Keratinocyte (primary cell): Measurements from ENCODE around the gene TP73. TPM values are rescaled to one million over a fixed set of nuclear protein-coding genes. Genes with fewer than 3 reads are reported as not detected.

Experiments
- DNase-seq: peaks from one replicate; pipeline ENCODE4 v3.0.0-alpha.2; 2011; ENCODE audit warnings: low read depth, missing footprints, low spot score
- FAIRE-seq: peaks from 2 replicates; lab custom pipeline; 2011; peaks lifted over from hg19 to GRCh38; lab: Jason Lieb, UNC
- H2AFZ ChIP-seq: 2 replicates; pipeline ENCODE4 v1.6.0; 2012; ENCODE audit warnings: low read length, control low read depth, inconsistent platforms; ENCODE audit not compliant: control insufficient read depth
- H3K27ac ChIP-seq: 2 replicates; pipeline ENCODE4 v1.5.1; 2011; ENCODE audit warnings: low read length; ENCODE audit not compliant: control insufficient read depth, insufficient read depth
- H3K27me3 ChIP-seq: 3 replicates; pipeline ENCODE4 v1.6.0; 2011; ENCODE audit warnings: low read length; ENCODE audit not compliant: control insufficient read depth, insufficient read depth; ENCODE audit errors: extremely low read depth
- H3K36me3 ChIP-seq, 2 experiments: 2 replicates in 1 of 2; 3 replicates in 1 of 2; pipeline ENCODE4 v1.5.1; 2011; ENCODE audit warnings: low read length in 2 of 2, mild to moderate bottlenecking in 1 of 2; ENCODE audit not compliant: control insufficient read depth in 2 of 2, insufficient read depth in 2 of 2; ENCODE audit errors: extremely low read depth in 1 of 2
- H3K4me1 ChIP-seq: 3 replicates; pipeline ENCODE4 v1.5.1; 2011; ENCODE audit warnings: low read length; ENCODE audit not compliant: control insufficient read depth, insufficient read depth; ENCODE audit errors: extremely low read depth
- H3K4me2 ChIP-seq: 3 replicates; pipeline ENCODE4 v1.6.0; 2011; ENCODE audit warnings: low read depth, low read length; ENCODE audit not compliant: control insufficient read depth, insufficient read depth; ENCODE audit errors: extremely low read depth
- H3K4me3 ChIP-seq, 3 experiments: fragments of 200-600 bp in 1 of 3; sonication (generic) in 1 of 3; 2 replicates in 2 of 3; 3 replicates in 1 of 3; pipeline ENCODE4 v1.5.1; 2011 to 2016; ENCODE audit warnings: low read length in 3 of 3, mild to moderate bottlenecking in 3 of 3, control low read depth in 2 of 3, inconsistent platforms in 1 of 3, low read depth in 1 of 3, mixed read lengths in 1 of 3, mixed run types in 1 of 3, moderate library complexity in 1 of 3; ENCODE audit not compliant: control insufficient read depth in 2 of 3, insufficient read depth in 2 of 3; ENCODE audit errors: extremely low read depth in 1 of 3
- H3K79me2 ChIP-seq: 2 replicates; pipeline ENCODE4 v1.6.0; 2012; ENCODE audit warnings: low read length; ENCODE audit not compliant: control insufficient read depth, insufficient read depth
- H3K9ac ChIP-seq: 3 replicates; pipeline ENCODE4 v1.6.0; 2011; ENCODE audit warnings: low read length; ENCODE audit not compliant: control insufficient read depth, insufficient read depth; ENCODE audit errors: extremely low read depth
- H3K9me1 ChIP-seq: 3 replicates; pipeline ENCODE4 v1.6.0; 2011; ENCODE audit warnings: low read length; ENCODE audit not compliant: control insufficient read depth, insufficient read depth; ENCODE audit errors: extremely low read depth
- H3K9me3 ChIP-seq: 2 replicates; pipeline ENCODE4 v1.5.1; 2012; ENCODE audit warnings: low read depth, low read length; ENCODE audit not compliant: control insufficient read depth
- H4K20me1 ChIP-seq: 3 replicates; pipeline ENCODE4 v1.6.0; 2011; ENCODE audit warnings: low read length; ENCODE audit not compliant: control insufficient read depth, insufficient read depth; ENCODE audit errors: extremely low read depth
- EZH2 ChIP-seq: IDR thresholded peaks from one replicate; pipeline ENCODE4 v1.6.1; 2012; ENCODE audit warnings: inconsistent platforms, mild to moderate bottlenecking, low read length, moderate library complexity
- dilution Hi-C: fragments of 300-500 bp; cut with MboI; formaldehyde crosslinking; loops from one replicate; pipeline ENCODE4 v1.7.0; 2020; ENCODE audit warnings: low sequenced_read_pairs; ENCODE audit not compliant: extremely low pct_ligation_motif_present
- polyA plus RNA-seq, 5 experiments: library from polyadenylated mRNA; depleted of rRNA in 3 of 5; stranded (reverse) in 3 of 5; stranded (forward) in 1 of 5; unstranded in 1 of 5; fragments of >200 nt; gene quantifications; 1 replicate in 1 of 5; 2 replicates in 3 of 5; 3 replicates in 1 of 5; pipeline versions ENCODE4 v1.2.1 to v1.2.3, GENCODE V29; 2011 to 2012; ENCODE audit warnings: missing spikeins in 2 of 5, low read depth in 1 of 5, low replicate concordance in 1 of 5
- TF ChIP-seq, protein P1 (sequence below), 3 experiments: IDR thresholded peaks in 1 of 3; conservative IDR thresholded peaks in 1 of 3; optimal IDR thresholded peaks in 1 of 3; 2 replicates in 2 of 3; 3 replicates in 1 of 3; pipeline versions ENCODE3 to v1.5.1; 2011; ENCODE audit warnings: low read length in 3 of 3, mild to moderate bottlenecking in 3 of 3, moderate library complexity in 2 of 3, control low read depth in 1 of 3, inconsistent platforms in 1 of 3; ENCODE audit not compliant: insufficient read depth in 2 of 3; ENCODE audit errors: extremely low read depth in 1 of 3

Gene TP73
- polyA plus RNA-seq, 1 donor (not counting 4 experiments of a cell fraction or from before 2014, with no cell fraction given), result 0.14 TPM

DNA sequence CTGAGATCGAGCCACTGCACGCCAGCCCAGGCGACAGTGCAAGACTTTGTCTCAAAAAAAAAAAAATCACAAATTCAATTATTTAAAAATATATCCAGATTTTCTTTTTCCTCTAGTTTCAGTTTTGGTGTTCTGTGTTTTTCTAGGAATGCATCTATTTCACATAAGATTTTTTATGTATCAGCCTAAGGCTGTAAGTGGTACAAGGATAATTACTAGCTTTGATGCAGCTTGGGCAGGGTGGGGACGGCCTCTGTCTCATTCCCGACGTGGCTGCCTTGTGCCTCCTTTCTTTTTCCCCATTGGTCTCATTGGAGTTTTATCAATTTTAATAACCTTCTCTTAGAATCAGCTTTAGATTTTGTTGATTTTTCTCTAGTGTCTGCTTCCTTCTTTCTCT lies 106.8 kb downstream of the TP73 start:
- Histone ChIP-seq H4K20me1 (no peaks in the 10 kb centered on the region), H3K9me3 (peaks cover 2% of the 10 kb centered on the region), H3K27me3 (peaks cover 25% of the 10 kb centered on the region), H3K4me2 (no peak overlapping the region), H3K9me1 (no peaks in the 10 kb centered on the region), H3K4me3 (no peak overlapping the region), H3K4me1 (no peaks in the 10 kb centered on the region), H2AFZ (no peak overlapping the region), H3K36me3 (no peaks in the 10 kb centered on the region), H3K9ac (no peak overlapping the region), H3K27ac (no peak overlapping the region), H3K79me2 (no peaks in the 10 kb centered on the region)
- DNase-seq (no peak), FAIRE-seq (no peak)
- no peak for TF ChIP-seq EZH2
- TF ChIP-seq, protein P1, sequence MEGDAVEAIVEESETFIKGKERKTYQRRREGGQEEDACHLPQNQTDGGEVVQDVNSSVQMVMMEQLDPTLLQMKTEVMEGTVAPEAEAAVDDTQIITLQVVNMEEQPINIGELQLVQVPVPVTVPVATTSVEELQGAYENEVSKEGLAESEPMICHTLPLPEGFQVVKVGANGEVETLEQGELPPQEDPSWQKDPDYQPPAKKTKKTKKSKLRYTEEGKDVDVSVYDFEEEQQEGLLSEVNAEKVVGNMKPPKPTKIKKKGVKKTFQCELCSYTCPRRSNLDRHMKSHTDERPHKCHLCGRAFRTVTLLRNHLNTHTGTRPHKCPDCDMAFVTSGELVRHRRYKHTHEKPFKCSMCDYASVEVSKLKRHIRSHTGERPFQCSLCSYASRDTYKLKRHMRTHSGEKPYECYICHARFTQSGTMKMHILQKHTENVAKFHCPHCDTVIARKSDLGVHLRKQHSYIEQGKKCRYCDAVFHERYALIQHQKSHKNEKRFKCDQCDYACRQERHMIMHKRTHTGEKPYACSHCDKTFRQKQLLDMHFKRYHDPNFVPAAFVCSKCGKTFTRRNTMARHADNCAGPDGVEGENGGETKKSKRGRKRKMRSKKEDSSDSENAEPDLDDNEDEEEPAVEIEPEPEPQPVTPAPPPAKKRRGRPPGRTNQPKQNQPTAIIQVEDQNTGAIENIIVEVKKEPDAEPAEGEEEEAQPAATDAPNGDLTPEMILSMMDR (optimal IDR thresholded peaks at IDR 0.05 in 1 of 3, IDR thresholded peaks at IDR 0.05 in 1 of 3, conservative IDR thresholded peaks at IDR 0.05 in 1 of 3; ENCODE audit: extremely low read depth in 1 of 3, insufficient read depth in 2 of 3, low read length in 3 of 3), result no peak
- dilution Hi-C loops, result no loop called here

DNA sequence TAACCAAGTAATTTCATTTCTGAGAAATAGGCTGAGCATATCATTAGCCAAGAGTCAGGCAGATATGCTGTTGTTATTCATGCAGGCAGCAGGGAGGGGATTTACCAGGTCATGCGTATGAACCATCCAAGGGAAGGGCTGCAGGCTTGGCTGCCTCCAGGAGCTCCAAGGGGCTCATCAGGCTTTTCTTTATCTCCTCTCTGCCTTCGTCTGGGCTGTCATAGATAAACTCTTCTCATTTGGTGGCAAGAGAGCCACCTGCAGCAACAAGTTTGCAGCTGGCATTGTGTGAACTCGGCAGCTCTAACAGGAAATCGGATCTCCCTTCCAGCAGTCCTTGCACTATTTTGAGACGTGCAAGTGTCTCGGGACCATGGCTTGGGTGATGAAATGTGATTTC lies 107.5 kb downstream of the TP73 start:
- peaks cover 25% of the 10 kb centered on the region for H3K27me3 ChIP-seq
- H3K4me1 ChIP-seq, result no peaks in the 10 kb centered on the region
- H4K20me1 ChIP-seq, result no peaks in the 10 kb centered on the region
- no peak for DNase-seq
- no peak overlapping the region for H3K4me3 ChIP-seq
- TF ChIP-seq, protein P1 (optimal IDR thresholded peaks at IDR 0.05 in 1 of 3, IDR thresholded peaks at IDR 0.05 in 1 of 3, conservative IDR thresholded peaks at IDR 0.05 in 1 of 3; ENCODE audit: extremely low read depth in 1 of 3, insufficient read depth in 2 of 3, low read length in 3 of 3), result no peak
- no peaks in the 10 kb centered on the region for H3K36me3 ChIP-seq
- dilution Hi-C loops, result no loop called here
- H3K4me2 ChIP-seq, result no peak overlapping the region
- H3K9me1 ChIP-seq, result no peaks in the 10 kb centered on the region
- FAIRE-seq, result no peak
- no peak overlapping the region for H3K9ac ChIP-seq
- H3K27ac ChIP-seq, result no peak overlapping the region
- H3K79me2 ChIP-seq, result no peaks in the 10 kb centered on the region
- peaks cover 2% of the 10 kb centered on the region for H3K9me3 ChIP-seq
- no peak overlapping the region for H2AFZ ChIP-seq
